D721Med (cell line): Measurements from ENCODE around the gene SERPINB10.

Experiments used
- DNase-seq: peaks from one replicate; pipeline ENCODE4 v3.0.0; 2011; ENCODE audit warnings: low spot score; ENCODE audit not compliant: insufficient read length
- FAIRE-seq: peaks from 2 replicates; lab custom pipeline; 2011; peaks lifted over from hg19 to GRCh38; lab: Jason Lieb, UNC
- TF ChIP-seq, protein P1 (sequence below): IDR thresholded peaks from 2 replicates; pipeline ENCODE4 v1.5.1; 2012; ENCODE audit warnings: mild to moderate bottlenecking, control low read depth; ENCODE audit not compliant: insufficient read depth; ENCODE audit errors: missing control alignments

SERPINB10 gene

DNA sequence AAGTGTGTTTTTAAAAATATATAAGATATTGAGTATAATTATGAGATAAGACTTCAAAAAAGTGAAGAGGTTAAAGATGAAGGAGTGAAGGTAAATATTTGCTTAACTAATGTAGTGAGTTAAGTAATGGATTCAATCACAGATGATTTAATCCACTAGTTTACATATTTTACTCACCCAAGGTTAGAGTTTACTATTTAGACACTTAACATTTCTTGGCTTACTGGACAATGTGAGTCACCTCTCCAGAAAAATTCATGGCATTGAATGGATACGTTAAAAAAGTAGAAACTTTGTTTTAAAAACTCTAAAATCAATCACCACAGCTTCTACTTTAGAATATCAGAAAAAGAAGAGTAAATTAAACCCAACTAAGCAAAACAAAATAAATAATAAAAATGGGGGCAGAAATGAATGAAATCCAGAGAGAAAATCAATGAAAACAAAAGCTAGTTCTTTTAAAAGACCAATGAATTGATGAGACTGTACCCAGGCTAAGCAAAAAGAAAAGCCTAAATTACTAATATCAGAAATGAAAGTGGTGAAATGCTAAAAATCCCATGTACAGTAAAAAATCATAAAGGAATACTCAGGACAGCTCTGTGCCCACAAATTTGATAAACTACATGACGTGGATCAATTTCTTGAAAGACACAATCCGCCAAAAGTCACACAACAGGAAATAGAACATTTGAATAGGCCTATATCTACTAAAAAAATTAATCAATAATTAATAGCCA lies 39.5 kb downstream of the SERPINB10 start:
- DNase-seq, result no peak
- TF ChIP-seq, protein P1, sequence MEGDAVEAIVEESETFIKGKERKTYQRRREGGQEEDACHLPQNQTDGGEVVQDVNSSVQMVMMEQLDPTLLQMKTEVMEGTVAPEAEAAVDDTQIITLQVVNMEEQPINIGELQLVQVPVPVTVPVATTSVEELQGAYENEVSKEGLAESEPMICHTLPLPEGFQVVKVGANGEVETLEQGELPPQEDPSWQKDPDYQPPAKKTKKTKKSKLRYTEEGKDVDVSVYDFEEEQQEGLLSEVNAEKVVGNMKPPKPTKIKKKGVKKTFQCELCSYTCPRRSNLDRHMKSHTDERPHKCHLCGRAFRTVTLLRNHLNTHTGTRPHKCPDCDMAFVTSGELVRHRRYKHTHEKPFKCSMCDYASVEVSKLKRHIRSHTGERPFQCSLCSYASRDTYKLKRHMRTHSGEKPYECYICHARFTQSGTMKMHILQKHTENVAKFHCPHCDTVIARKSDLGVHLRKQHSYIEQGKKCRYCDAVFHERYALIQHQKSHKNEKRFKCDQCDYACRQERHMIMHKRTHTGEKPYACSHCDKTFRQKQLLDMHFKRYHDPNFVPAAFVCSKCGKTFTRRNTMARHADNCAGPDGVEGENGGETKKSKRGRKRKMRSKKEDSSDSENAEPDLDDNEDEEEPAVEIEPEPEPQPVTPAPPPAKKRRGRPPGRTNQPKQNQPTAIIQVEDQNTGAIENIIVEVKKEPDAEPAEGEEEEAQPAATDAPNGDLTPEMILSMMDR, result no peak
- FAIRE-seq, result no peak

DNA sequence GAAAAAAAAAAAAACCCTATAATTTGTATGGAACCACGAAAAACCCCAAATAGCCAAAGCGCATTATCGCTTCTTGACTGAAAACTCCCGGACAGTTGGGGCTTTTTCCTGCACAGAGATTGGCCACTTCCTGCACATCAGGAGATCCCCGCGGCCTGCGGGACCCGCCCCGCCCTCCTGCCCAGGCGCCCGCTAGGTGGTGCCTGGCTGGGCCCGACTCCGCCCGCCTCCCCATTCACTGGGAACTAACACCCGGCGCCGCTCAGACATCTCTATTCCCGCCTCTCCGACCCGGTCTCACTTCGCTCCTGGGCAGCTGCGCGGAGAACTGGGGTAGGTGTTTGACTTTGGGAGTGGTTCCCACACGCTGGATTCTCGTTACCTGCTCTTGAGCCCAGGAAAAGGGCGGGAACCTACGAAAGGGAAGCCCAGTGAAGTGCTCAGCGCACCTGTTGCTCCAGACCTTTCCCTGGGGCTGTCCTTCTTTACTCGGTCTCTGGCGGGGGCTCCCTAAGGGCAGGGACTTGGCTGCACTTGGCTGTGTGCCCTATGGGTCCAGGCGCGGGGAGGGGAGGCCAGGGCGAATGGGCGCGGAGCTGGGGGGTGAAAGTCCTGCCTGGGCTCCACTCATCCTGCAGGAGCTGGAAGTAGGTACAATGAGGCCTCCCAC lies 41.4 kb downstream of the SERPINB10 start, which contains the start of gene HMSD:
Gene HMSD, plus strand, starts transcription at position 234 of the 670 bp plus-strand sequence. CDS start 4,155 bp downstream, outside the sequence.
- no peak for FAIRE-seq
- TF ChIP-seq, protein P1, result no peak
- no peak for DNase-seq

DNA sequence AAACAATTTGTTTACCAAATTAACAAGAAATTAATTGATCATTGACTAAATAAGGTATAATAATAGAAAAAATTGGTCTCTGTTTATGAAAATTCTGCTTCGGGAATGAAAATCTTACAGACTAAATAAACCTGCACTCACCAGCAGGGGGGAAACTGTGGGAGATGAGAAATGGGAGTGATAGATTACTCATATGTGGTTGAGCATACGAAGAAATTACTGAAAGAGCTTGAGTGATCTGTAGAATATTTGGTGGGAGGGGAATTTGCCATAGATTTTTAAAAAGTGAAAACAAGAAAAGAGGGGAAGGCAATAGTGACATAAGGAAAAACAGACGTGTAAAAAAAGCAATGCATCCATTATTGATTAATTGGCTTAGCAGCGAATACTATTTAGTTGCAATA lies 43.5 kb downstream of the SERPINB10 start:
- TF ChIP-seq, protein P1, result no peak
- no peak for FAIRE-seq
- no peak for DNase-seq

DNA sequence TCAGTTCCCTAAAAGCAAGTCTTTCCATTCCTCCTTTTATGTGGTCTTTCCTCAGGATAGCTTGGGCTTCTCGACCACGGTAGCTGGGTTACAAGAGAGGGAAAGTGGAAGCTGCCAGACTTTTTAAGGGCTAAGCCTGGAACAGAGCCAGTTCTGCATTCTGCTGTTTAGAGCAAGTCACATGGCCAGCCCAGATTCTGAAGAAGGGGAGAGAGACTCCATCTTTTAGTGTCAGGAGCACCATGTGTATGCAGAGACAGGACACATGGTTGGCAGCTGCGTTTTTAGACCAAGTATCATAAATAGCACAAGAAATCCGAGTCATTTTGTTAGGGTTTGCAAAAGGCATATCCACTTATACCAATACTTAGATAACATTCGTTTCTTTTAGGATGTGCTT lies 46.1 kb downstream of the SERPINB10 start:
- DNase-seq (no peak), FAIRE-seq (peak; percentile 91)
- TF ChIP-seq, protein P1, result no peak

DNA sequence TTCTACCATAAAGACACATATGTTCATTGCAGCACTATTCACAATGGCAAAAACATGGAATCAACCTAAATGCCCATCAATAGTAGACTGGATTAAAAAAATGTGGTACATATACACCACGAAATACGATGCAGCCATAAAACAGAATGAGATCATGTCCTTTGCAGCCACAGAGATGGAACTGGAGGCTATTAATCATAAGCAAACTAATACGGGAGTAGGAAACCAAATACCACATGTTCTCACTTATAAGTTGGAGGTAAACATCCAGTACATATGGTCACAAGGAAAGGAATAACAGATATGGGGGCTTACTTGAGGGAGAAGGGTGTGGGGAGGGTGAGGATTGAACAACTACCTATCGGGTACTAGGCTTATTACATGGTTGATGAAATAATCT lies 49.0 kb downstream of the SERPINB10 start:
- FAIRE-seq, result no peak
- TF ChIP-seq, protein P1, result no peak

DNA sequence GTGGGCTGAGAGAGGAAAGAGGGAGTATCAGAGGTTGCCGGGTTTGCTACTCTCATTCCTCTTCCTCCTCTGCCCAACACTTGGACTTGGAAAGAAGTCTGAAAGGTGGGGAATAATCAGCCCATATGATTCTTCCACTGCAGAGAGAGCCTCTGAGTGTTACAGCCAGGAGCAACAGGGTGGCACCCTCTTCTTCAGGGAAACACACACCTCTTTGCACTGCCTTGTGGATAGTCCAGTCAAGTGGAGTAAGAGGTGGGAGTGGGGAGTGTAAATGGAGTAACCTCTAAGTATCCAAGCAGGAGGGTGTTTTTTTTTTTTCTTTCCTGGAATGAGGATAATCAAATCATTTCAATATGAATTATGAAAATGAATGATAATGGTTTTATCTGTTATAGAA lies 53.1 kb downstream of the SERPINB10 start:
- TF ChIP-seq, protein P1, result no peak
- FAIRE-seq (peak; percentile 21), DNase-seq (no peak)

More for the DNA sequence above, 49.0 kb downstream of the SERPINB10 start:
- no peak for DNase-seq
